ENCODE results near the gene PPA1.
"Not testable (repeated sequence)": the region's sequence is repeated elsewhere in the genome, so short reads cannot be mapped to it uniquely, and the experiment has no call there.

The PPA1 gene

GRCh38 chr10:70233109-70233938 is at the start of gene PPA1:
Gene PPA1, minus strand, starts transcription at chr10:70233429. Its CDS starts 102 bp downstream, at chr10:70233327.
- peak; percentile 84 for DNase-seq

- DNase-seq: no peak
Observed at GRCh38 chr10:70281609-70282008, 48.4 kb upstream of the PPA1 start.

GRCh38 chr10:70280099-70280498 is 46.9 kb upstream of the PPA1 start:
- no peak for DNase-seq

- no peak for DNase-seq
Observed at GRCh38 chr10:70277396-70278030, 44.3 kb upstream of the PPA1 start.

GRCh38 chr10:70274643-70275042 is 41.4 kb upstream of the PPA1 start:
- DNase-seq: no peak

- peak; percentile 30 for DNase-seq
Observed at GRCh38 chr10:70272925-70273316, 39.7 kb upstream of the PPA1 start.

- no peak for DNase-seq
Observed at GRCh38 chr10:70271996-70272924, 39.0 kb upstream of the PPA1 start.

GRCh38 chr10:70270952-70271351 is 37.7 kb upstream of the PPA1 start:
- no peak for DNase-seq

GRCh38 chr10:70269741-70270140 is 36.5 kb upstream of the PPA1 start:
- DNase-seq: no peak

- no peak for DNase-seq
Observed at GRCh38 chr10:70268376-70268775, 35.1 kb upstream of the PPA1 start.

- no peak for DNase-seq
Observed at GRCh38 chr10:70267161-70267933, 34.1 kb upstream of the PPA1 start.

GRCh38 chr10:70266701-70267100 is 33.5 kb upstream of the PPA1 start:
- no peak for DNase-seq

GRCh38 chr10:70266056-70266455 is 32.8 kb upstream of the PPA1 start:
- no peak for DNase-seq

GRCh38 chr10:70265032-70265689 is 31.9 kb upstream of the PPA1 start:
- DNase-seq: no peak

- no peak for DNase-seq
Observed at GRCh38 chr10:70260734-70261133, 27.5 kb upstream of the PPA1 start.

GRCh38 chr10:70260259-70260658 is 27.0 kb upstream of the PPA1 start:
- DNase-seq: no peak

GRCh38 chr10:70258216-70258615 is 25.0 kb upstream of the PPA1 start:
- no peak for DNase-seq

GRCh38 chr10:70257816-70258215 is 24.6 kb upstream of the PPA1 start:
- DNase-seq: not testable (repeated sequence)

GRCh38 chr10:70256463-70256862 is 23.2 kb upstream of the PPA1 start:
- DNase-seq: no peak

- DNase-seq: no peak
Observed at GRCh38 chr10:70255329-70256299, 22.4 kb upstream of the PPA1 start.
